ENCODE data around the gene OR2V1. TPM values are rescaled to one million over a fixed set of nuclear protein-coding genes. Genes with fewer than 3 reads are reported as not detected.
"Not testable (repeated sequence)": the region's sequence is repeated elsewhere in the genome, so short reads cannot be mapped to it uniquely, and the experiment has no call there.

Gene OR2V1
- total RNA-seq, 1 donor from 2014 or later = not detected

- Histone ChIP-seq H3K27ac (no peak overlapping the region), H3K4me1 (peaks cover 10% of the 10 kb centered on the region), H3K4me3 (no peak overlapping the region), H3K9me3 (no peaks in the 10 kb centered on the region), H3K36me3 (no peaks in the 10 kb centered on the region), H3K27me3 (peaks cover 89% of the 10 kb centered on the region)
- DNase-seq (no peak), ATAC-seq (no peak)
- intact Hi-C loops (cut with DNase I) = no loop called here
- TF ChIP-seq, protein P1, sequence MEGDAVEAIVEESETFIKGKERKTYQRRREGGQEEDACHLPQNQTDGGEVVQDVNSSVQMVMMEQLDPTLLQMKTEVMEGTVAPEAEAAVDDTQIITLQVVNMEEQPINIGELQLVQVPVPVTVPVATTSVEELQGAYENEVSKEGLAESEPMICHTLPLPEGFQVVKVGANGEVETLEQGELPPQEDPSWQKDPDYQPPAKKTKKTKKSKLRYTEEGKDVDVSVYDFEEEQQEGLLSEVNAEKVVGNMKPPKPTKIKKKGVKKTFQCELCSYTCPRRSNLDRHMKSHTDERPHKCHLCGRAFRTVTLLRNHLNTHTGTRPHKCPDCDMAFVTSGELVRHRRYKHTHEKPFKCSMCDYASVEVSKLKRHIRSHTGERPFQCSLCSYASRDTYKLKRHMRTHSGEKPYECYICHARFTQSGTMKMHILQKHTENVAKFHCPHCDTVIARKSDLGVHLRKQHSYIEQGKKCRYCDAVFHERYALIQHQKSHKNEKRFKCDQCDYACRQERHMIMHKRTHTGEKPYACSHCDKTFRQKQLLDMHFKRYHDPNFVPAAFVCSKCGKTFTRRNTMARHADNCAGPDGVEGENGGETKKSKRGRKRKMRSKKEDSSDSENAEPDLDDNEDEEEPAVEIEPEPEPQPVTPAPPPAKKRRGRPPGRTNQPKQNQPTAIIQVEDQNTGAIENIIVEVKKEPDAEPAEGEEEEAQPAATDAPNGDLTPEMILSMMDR (IDR thresholded peaks at IDR 0.05) = no peak
Measured at GRCh38 chr5:181171782-181172181, 40.8 kb upstream of the OR2V1 start.

DNA sequence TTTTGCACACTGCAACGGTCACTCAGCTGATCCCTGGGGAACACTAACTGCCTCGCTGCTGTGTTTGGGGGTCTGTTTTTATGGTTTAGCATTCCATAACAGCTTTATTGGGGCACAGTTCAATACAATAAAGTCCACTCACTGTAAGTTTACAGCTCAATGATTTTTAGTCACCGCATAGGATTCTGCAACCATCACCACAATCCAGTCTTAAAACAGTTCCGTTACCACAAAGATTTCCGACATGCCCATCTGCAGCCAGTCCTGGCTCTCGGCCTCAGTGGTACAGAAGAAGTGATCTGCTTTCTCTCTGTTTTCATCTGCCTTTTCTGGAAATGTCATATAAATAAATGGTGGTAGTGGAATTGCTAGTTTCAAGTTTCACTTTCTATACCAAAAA is 40.0 kb upstream of the OR2V1 start:
- no peaks in the 10 kb centered on the region for H3K9me3 ChIP-seq
- intact Hi-C loops (cut with DNase I) = no loop called here
- no peak overlapping the region for H3K27ac ChIP-seq
- no peaks in the 10 kb centered on the region for H3K36me3 ChIP-seq
- peaks cover 94% of the 10 kb centered on the region for H3K27me3 ChIP-seq
- H3K4me3 ChIP-seq = no peak overlapping the region
- DNase-seq (no peak), ATAC-seq (no peak)
- TF ChIP-seq, protein P1 (IDR thresholded peaks at IDR 0.05) = no peak
- peaks cover 10% of the 10 kb centered on the region for H3K4me1 ChIP-seq

GRCh38 chr5:181170237-181170825 is 39.4 kb upstream of the OR2V1 start:
- H3K27me3 ChIP-seq = peaks cover 94% of the 10 kb centered on the region
- TF ChIP-seq, protein P1 (IDR thresholded peaks at IDR 0.05) = no peak
- DNase-seq (no peak), ATAC-seq (peak; percentile 45)
- intact Hi-C loops (cut with DNase I) = no loop called here
- H3K27ac ChIP-seq = no peak overlapping the region
- H3K36me3 ChIP-seq = no peaks in the 10 kb centered on the region
- peaks cover 10% of the 10 kb centered on the region for H3K4me1 ChIP-seq
- H3K4me3 ChIP-seq = no peak overlapping the region
- H3K9me3 ChIP-seq = no peaks in the 10 kb centered on the region

DNA sequence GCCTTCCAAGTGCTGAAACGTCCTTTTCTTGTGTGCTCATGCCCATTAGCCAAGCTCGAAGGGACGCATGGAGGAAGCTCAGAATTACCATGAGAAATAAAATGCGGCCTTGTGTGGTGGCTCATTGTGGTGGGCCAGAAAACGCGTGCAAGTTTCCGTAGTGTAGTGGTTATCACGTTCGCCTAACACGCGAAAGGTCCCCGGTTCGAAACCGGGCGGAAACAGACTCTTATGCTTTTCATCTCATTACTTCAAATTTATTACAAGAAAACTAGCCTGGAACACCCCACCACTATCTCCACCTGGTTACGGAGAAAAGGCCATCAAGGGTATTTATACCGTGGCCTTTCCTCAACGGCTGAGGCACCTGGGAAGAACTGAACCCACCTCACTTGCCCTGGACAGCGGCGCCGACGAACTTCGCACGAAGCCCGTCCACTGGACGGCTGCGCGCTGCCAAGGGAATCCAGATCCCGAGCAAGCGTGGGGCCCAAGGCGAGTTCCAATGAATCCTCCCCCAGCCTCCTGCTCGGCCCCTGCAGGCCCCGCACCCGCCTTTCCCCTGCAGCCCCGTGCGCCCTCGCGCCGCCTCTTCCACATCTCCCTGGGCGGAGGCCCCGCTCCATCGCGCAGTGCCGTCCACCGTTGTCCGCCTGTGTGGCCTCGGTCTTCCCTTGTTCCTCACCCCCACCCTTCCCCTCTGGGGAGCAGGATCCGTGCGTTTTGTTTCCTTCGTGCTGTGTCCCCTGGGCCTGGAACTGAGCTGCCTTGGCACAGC is 38.7 kb upstream of the OR2V1 start:
- peak; percentile 51 for ATAC-seq
- DNase-seq; H3K9me3 ChIP-seq; H3K27ac ChIP-seq; H3K4me3 ChIP-seq; intact Hi-C loops (cut with DNase I); H3K36me3 ChIP-seq: not testable (repeated sequence)
- peaks cover 94% of the 10 kb centered on the region for H3K27me3 ChIP-seq
- H3K4me1 ChIP-seq = peaks cover 10% of the 10 kb centered on the region

DNA sequence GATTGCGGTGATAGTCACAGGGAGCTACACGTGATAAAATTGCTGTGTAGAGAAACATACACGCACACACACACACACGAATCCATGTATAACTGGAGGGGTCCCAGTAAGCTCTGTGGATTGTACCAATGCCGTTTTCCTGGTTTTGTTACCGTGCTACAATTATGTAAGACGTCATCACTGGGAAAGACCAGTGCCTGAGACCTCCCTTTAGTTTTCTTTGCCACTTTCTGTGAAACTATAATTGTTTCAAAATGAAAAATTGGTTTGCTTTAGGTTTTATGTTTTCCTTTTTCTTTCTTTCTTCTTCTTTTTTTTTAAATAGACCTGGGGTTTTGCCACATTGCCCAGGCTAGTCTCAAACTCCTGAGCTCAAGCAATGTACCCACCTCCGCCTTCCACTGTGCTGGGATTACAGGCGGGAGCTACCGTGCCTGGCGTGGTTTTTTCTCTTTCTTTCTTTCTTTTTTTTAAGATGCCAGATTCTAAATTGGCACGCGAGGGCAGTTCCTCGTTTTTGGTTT is 37.7 kb upstream of the OR2V1 start:
- H3K9me3 ChIP-seq = no peaks in the 10 kb centered on the region
- no peak overlapping the region for H3K4me3 ChIP-seq
- intact Hi-C loops (cut with DNase I) = no loop called here
- no peaks in the 10 kb centered on the region for H3K36me3 ChIP-seq
- DNase-seq (no peak), ATAC-seq (no peak)
- TF ChIP-seq, protein P1 (IDR thresholded peaks at IDR 0.05) = no peak
- no peak overlapping the region for H3K27ac ChIP-seq
- H3K4me1 ChIP-seq = peaks cover 9% of the 10 kb centered on the region
- H3K27me3 ChIP-seq = peaks cover 90% of the 10 kb centered on the region

DNA sequence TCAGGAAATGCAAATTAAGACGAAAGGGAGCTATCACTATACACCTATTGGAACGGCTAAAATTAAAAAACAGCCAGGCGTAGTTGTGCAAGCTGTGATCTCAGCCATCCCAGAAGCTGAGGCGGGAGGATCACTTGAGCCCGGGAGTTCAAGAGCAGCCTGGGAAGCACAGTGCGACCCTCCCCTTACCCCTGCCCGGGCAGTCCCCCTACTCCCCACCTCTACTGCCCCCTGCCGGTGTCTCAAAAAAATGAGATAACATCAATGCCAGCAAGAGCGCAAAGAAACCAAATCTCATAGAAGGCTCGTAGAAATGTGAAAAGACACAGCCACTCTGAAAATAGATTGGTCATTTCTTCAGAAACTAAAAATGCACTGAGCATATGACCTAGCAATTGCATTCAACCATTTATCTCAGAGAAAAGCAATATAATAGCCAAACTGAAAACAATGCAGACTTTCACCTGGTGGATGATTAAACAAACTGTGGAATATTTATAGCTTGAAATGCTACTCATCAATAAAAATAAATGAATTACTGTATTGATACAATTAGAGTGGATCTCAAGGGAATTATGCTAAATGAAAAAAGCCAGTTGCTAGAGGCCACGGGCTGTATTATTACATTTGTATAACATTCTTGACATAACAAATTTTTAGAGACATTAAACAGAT is 37.0 kb upstream of the OR2V1 start:
- H3K36me3 ChIP-seq = no peaks in the 10 kb centered on the region
- no peak overlapping the region for H3K4me3 ChIP-seq
- H3K27me3 ChIP-seq = peaks cover 85% of the 10 kb centered on the region
- ATAC-seq (peak; percentile 50), DNase-seq (no peak)
- intact Hi-C loops (cut with DNase I) = no loop called here
- H3K4me1 ChIP-seq = peaks cover 5% of the 10 kb centered on the region
- TF ChIP-seq, protein P1 (IDR thresholded peaks at IDR 0.05) = peak; percentile 39
- H3K9me3 ChIP-seq = no peaks in the 10 kb centered on the region
- no peak overlapping the region for H3K27ac ChIP-seq
